ENCODE measurements around the gene SAMD11. TPM values are rescaled to one million over a fixed set of nuclear protein-coding genes. Genes with fewer than 3 reads are reported as not detected.

Gene SAMD11
- polyA plus RNA-seq, 1 of the 3 experiments (the other 2 are of a cell fraction) = 2.1 TPM

- Histone ChIP-seq H2AFZ (ENCODE audit: low read depth) (no peak overlapping the region), H4K20me1 (ENCODE audit: insufficient read depth) (no peaks in the 10 kb centered on the region), H3K9ac (no peak overlapping the region), H3K27ac (ENCODE audit: low read depth in 2 of 2, low read length in 1 of 2) (no peak overlapping the region), H3K36me3 (replicated peaks in 1 of 2; ENCODE audit: control insufficient read depth in 1 of 2, insufficient read depth in 2 of 2, low read length in 1 of 2) (no peaks in the 10 kb centered on the region), H3K9me2 (no peaks in the 10 kb centered on the region), H3K9me3 (no peaks in the 10 kb centered on the region), H3K4me3 (ENCODE audit: low read depth in 2 of 2, low read length in 1 of 2) (no peak overlapping the region), H3F3A (replicated peaks; ENCODE audit: insufficient read depth) (no peaks in the 10 kb centered on the region), H3K4me2 (no peak overlapping the region), H3K79me2 (ENCODE audit: insufficient read depth) (no peaks in the 10 kb centered on the region), H3K27me3 (ENCODE audit: insufficient read depth) (no peaks in the 10 kb centered on the region), H3K4me1 (ENCODE audit: control insufficient read depth in 1 of 2, insufficient read depth in 2 of 2, low read depth in 1 of 2, low read length in 1 of 2) (peaks cover 8 to 74% of the 10 kb centered on the region in 2 experiments; a peak in 2 of 4 replicates)
- 80% methylated on average over 1 of the region's 15 CpGs for WGBS (ENCODE audit: low lambda C conversion rate)
- ChIA-PET CTCF (interaction anchor here (2.1 to 5.2 kb wide), 3 partner anchors 13 to 57 kb away, joined by 8 to 61 read pairs (median 52); no protein-coding TSS in a partner anchor), POLR2A (no interaction called here)
- no peak for DNase-seq
- no peak for TF ChIP-seq GATA2 (CRISPR knock-in tag; IDR thresholded peaks at IDR 0.05)
Observed at GRCh38 chr1:918353-918752, 5.4 kb upstream of the SAMD11 start.

GRCh38 chr1:918843-919242 is 4.9 kb upstream of the SAMD11 start:
- peaks cover 8 to 76% of the 10 kb centered on the region in 2 experiments; a peak in 2 of 4 replicates for H3K4me1 ChIP-seq (ENCODE audit: control insufficient read depth in 1 of 2, insufficient read depth in 2 of 2, low read depth in 1 of 2, low read length in 1 of 2)
- no peak overlapping the region for H3K4me2 ChIP-seq
- TF ChIP-seq, protein P1, sequence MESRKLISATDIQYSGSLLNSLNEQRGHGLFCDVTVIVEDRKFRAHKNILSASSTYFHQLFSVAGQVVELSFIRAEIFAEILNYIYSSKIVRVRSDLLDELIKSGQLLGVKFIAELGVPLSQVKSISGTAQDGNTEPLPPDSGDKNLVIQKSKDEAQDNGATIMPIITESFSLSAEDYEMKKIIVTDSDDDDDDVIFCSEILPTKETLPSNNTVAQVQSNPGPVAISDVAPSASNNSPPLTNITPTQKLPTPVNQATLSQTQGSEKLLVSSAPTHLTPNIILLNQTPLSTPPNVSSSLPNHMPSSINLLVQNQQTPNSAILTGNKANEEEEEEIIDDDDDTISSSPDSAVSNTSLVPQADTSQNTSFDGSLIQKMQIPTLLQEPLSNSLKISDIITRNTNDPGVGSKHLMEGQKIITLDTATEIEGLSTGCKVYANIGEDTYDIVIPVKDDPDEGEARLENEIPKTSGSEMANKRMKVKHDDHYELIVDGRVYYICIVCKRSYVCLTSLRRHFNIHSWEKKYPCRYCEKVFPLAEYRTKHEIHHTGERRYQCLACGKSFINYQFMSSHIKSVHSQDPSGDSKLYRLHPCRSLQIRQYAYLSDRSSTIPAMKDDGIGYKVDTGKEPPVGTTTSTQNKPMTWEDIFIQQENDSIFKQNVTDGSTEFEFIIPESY (IDR thresholded peaks at IDR 0.05; ENCODE audit: borderline replicate concordance, low read depth) = no peak
- TF ChIP-seq USF1 (IDR thresholded peaks at IDR 0.05; ENCODE audit: borderline replicate concordance, low read depth) (no peak), SIN3A (IDR thresholded peaks at IDR 0.05; ENCODE audit: borderline replicate concordance, low read depth, low read length) (no peak), PBX3 (IDR thresholded peaks at IDR 0.05) (no peak), MEF2A (IDR thresholded peaks at IDR 0.05; ENCODE audit: borderline replicate concordance, low read depth) (no peak), GABPA (IDR thresholded peaks at IDR 0.05; ENCODE audit: low read depth) (no peak)
- no peaks in the 10 kb centered on the region for H3K79me2 ChIP-seq (ENCODE audit: insufficient read depth)
- H3K27me3 ChIP-seq (ENCODE audit: insufficient read depth) = no peaks in the 10 kb centered on the region
- POLR2A ChIA-PET = interaction anchor here (2.6 kb wide), 1 partner anchor 14 kb away, joined by 7 read pairs; no protein-coding TSS in a partner anchor
- no peaks in the 10 kb centered on the region for H3K9me2 ChIP-seq
- no peak overlapping the region for H3K9ac ChIP-seq
- no peak for DNase-seq
- no peaks in the 10 kb centered on the region for H3K36me3 ChIP-seq (replicated peaks in 1 of 2; ENCODE audit: control insufficient read depth in 1 of 2, insufficient read depth in 2 of 2, low read length in 1 of 2)
- H3K27ac ChIP-seq (ENCODE audit: low read depth in 2 of 2, low read length in 1 of 2) = no peak overlapping the region
- 56% methylated on average over 1 of the region's 6 CpGs for WGBS (ENCODE audit: low lambda C conversion rate)
- no peaks in the 10 kb centered on the region for H4K20me1 ChIP-seq (ENCODE audit: insufficient read depth)
- no peak overlapping the region for H2AFZ ChIP-seq (ENCODE audit: low read depth)
- H3K9me3 ChIP-seq = no peaks in the 10 kb centered on the region
- H3F3A ChIP-seq (replicated peaks; ENCODE audit: insufficient read depth) = no peaks in the 10 kb centered on the region
- CTCF ChIA-PET = interaction anchor here (0.6 to 5.2 kb wide), 6 partner anchors 10 to 57 kb away, joined by 3 to 61 read pairs (median 12); no protein-coding TSS in a partner anchor
- no peak overlapping the region for H3K4me3 ChIP-seq (ENCODE audit: low read depth in 2 of 2, low read length in 1 of 2)
